Fibroblast of skin of left biceps (primary cell): ENCODE data around the gene PACRG.

ENCODE experiments used
- DNase-seq, 2 experiments: peaks; one replicate each; pipeline ENCODE4 v3.0.0-alpha.2; 2013; ENCODE audit warnings: low read depth in 2 of 2

Gene PACRG

GRCh38 chr6:163241683-163242082 is 513.9 kb downstream of the PACRG start:
- no peak for DNase-seq

DNA sequence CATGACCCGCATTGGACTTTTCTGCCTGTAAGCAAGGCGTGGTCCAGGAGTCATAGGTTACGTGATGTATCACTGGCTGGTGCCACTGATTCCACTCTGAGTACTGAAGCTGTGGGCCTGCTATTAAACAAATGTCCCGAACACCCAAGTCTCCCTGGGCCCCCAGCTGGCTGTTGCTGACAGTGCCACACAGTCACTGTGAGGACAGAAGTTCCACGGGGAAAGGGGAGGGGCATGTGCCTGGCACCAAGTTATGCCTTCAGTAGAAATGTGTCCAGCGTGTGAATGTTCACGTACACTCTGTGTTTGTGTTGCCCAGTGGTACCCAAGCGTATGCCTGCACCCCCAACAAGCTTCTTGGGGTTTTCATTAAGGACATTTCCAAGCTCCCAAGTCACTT is 515.3 kb downstream of the PACRG start:
- no peak for DNase-seq

- DNase-seq: no peak
Observed at GRCh38 chr6:163243692-163244589, 516.2 kb downstream of the PACRG start.

DNA sequence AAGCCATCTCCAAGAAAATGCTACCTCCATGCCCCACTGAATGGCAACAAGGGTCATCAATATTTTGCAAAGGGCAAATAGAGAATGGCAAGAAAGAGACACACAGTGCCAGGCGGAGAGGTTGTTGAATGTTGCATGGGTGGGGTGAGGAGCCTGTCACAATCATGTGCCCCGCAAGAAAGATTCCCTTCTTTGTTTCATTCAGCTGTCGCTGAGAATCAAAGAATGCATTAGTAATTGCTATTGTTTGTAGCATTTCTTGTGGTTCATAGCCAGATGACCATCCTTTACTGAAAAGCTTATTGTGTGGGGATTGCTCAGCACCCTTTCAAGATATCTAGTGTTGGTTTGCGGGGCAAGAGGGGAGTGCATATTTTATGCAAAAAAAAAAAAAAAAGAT is 520.3 kb downstream of the PACRG start:
- no peak for DNase-seq

DNA sequence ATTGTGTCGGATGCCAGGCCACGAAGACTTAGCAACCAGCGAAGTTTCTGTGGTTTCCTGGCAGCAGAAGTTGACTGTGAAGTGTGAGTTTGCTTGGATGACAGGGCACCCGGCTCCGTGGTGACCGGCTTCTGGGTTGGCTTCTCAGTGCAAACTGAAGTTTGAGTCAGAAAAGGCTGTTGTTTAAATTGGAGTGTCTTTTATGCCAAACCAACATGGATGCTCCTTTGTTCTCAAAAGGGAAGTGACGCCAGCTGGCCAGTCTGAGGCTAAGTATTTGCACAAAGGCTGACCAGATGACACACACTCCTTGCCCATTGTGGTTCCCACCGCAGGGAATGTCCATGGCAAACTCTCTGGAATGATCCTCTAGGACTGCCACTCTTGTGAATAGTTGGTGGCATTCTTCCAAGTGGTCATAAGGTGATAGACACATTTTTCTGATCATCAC is 521.9 kb downstream of the PACRG start:
- no peak for DNase-seq

DNA sequence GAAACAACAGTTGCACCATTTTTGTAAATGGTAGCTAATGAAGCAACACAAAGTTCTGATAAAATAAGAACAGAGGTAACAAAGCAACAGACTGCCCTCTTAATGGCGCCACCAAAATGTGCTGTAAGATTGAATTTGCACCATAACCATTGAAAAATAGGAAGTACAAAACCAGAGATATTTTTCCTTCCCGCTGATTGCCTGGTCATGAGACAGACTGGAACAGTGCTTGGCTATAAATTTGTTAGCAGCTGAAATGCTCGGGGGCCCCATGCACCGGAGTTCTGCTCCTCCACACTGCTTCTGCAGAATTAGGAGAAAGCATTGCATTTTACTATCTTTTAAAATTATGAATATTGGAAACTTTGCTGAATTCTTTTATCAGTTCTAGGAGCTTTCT is 522.3 kb downstream of the PACRG start:
- DNase-seq: no peak

- DNase-seq: no peak
Observed at GRCh38 chr6:163252061-163252591, 524.4 kb downstream of the PACRG start.

DNA sequence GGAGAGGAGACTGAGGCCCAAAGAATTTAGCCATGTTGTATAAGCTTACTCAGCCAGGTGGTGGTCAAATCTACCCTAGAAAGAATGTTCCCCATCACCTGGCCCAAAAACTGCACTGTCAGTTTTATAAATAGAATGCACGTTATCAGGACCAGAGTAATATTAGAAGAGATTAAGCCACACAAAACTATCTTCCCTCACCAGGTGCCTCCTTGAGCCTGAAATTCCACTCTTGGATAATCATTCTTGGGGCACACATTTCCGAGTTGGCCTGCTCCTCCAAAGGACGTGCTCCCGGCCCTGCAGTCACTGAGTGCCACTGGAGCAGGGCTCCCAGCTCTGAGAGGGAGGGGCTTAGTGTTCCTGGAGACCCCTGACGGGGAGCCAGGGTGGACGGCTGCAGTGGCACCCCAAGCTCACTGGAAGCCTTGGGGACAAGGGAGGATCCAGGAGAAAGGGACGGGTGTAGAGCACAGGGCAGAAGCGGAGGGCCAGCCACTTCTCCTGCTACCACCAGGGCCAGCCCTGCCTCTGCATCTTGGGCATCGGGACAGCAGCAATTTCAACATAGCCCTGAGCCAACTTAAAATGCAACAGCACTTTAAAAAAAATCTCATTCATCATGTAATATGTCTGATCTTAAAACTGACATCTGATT is 525.9 kb downstream of the PACRG start:
- no peak for DNase-seq

DNA sequence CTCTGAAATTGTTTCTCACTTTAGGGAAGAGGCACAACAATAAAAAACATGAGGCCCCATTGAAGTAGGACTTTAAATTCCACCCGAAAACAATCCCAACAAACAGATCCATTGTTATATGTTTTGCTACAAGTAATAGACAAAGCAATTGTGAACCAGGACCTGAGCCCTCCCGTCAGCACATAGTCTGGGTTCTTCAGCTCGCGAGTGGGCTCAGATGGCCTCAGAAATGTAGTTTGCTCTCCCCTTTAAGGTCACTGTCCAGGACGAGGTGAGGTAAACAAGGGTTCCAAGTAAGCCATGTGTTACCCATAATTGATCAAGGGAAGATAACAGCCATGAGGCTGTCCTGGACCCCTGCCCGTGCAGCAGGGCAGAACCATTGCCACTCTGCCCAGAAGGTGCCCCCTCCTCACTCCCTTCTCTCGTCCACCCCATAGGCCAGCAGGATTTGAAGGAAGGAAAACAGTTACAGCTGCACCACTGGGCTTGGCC is 526.6 kb downstream of the PACRG start:
- DNase-seq: no peak

GRCh38 chr6:163255265-163255664 is 527.5 kb downstream of the PACRG start:
- no peak for DNase-seq

GRCh38 chr6:163259689-163260088 is 531.9 kb downstream of the PACRG start:
- no peak for DNase-seq

DNA sequence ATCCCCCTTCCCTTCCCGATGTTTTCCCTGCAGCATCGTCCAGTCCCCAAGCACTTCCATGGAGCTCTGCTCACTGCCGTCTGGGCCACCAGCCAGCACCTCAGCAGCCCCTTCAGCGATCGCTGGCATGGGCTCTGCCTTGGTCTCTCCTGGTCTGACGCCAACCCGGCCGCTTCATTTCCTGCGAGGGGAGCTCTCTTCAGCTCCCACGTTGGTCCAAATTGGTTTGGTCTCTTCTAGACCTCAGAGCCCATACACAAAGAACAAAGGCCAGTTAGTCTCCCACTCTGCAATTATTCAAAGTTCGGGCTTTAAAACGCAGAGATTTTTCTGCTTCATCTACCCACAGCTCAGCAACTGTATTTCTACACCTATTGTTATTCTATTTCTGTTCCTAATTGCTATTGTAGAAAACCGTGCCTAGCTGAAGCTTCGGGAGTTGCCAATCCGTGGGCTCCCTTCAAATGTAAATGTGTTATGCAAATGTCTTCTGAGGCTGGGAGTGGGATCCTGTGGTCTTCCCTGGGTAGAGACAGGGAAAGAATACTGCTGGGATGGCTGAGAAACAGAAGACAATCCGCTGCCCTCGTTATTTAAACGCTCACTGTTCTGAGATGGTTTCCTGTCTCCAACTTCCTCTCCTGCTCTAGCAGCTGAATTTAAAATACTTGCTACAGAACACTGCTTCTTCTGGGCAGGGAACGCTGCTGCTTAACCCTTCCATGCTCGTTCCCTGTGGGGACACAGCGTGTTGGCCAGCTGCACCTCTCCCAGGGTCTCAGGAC is 532.5 kb downstream of the PACRG start:
- DNase-seq: no peak

- DNase-seq: no peak
Observed at GRCh38 chr6:163260911-163261310, 533.1 kb downstream of the PACRG start.

DNA sequence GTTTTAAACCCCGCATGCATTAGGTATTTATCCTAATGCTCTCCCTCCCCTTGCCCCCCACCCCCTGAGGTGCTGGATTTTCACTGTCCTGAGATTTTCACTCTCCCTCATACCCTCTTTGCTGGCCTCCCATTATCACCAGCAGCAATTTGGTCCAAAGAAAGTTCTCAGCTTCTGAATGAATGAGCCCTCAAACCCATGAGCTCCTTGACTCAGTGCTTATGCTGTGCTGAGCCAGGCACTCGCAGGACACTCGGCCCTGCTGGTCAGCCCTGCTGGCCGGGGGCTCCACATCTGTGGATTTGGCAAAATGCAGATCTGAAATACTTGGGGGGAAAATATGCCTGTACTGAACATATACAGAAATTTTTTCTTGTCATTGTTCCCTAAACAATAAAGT is 533.6 kb downstream of the PACRG start:
- DNase-seq: no peak

DNA sequence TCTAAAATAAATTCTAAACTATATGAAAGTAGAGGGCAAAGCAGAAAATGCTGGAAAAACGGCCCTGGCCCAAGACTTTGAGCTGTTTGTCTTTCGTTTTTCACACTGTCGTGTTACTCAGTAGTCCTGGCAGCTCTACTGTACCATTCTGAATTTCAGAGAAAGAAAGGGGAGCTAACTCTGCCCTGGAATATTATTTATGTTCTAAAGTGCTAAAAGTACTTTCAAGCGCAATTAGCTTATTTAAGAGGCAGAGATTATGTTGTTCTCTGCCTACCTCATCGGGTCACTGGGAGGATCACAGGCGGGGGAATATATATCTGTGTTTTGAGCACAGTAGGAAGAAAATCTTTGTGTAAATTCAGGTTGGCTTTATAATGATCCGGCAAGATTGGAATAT is 534.3 kb downstream of the PACRG start:
- no peak for DNase-seq

DNA sequence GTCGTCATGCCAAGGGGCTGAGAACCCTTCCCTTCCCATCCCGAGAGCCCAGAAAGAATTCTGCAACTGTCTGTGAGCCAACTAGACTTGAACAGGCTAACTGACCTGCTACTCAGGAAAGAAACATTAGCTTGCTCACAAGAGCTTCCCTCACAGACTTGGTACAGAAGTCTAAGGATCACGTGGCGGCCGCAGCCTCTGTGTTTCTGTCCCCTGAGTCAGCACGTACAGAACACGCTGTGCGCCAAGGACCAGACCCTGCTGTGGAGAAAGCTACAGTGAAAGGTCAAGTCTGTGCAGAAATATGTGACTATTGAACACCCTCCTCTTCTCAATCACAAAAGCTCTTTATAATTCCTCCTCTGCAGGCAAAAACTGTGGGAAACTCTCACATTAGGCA is 535.4 kb downstream of the PACRG start:
- no peak for DNase-seq

- DNase-seq: no peak
Observed at GRCh38 chr6:163263998-163264661, 536.4 kb downstream of the PACRG start.

DNA sequence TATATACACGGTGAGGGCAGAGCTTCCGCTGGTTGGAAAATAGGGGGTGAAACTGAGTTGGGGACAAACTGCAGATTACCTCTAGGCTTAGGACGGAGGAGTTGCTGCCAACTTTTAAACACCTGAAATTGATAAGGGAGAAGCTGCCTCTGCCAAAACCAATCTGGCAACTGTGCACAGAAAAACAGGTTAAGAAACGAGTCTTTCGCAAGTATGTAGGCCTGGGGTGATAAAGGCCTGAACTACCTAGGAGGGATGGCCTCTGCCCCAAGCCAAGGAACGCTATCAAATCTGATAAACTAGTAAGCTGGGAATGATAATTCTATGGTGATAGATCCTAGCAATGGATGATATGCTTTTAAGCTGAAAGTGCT is 536.9 kb downstream of the PACRG start:
- no peak for DNase-seq

GRCh38 chr6:163281634-163282033 is 553.9 kb downstream of the PACRG start:
- no peak for DNase-seq

- no peak for DNase-seq
Observed at GRCh38 chr6:163282672-163283071, 554.9 kb downstream of the PACRG start.

DNA sequence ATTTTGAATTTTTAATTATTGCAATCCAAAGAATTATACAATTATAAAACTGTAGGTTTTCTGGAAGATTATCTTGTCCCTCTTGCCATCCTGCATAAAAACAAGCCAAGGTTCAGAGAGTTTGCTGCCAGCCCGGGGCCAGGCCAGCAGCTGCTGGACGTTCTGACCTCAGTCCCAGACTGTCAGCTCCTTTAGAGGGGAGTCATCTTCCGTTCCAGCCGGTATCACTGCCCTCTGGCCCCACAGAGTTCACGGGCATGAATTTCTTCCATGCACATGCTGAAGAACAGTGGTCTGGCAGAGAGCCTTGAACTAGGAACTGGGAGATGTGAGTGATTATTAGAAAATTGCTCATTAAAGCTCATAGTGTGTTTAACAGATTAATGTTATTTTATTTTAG is 556.4 kb downstream of the PACRG start:
- DNase-seq: no peak
